GM15510 (cell line): ENCODE data around the gene ITPR1.

ENCODE experiments used
- POLR2A ChIP-seq: IDR thresholded peaks from 3 replicates; pipeline ENCODE4 v1.6.1; 2011; ENCODE audit warnings: borderline replicate concordance; ENCODE audit not compliant: insufficient read length; ENCODE audit errors: extremely low read depth

Gene ITPR1

GRCh38 chr3:4528819-4529600 is 35.9 kb downstream of the ITPR1 start:
- no peak for TF ChIP-seq POLR2A

- no peak for TF ChIP-seq POLR2A
Observed at GRCh38 chr3:4529876-4530588, 36.9 kb downstream of the ITPR1 start.

GRCh38 chr3:4531478-4532025 is 38.4 kb downstream of the ITPR1 start:
- TF ChIP-seq POLR2A = no peak

GRCh38 chr3:4532535-4533112 is 39.5 kb downstream of the ITPR1 start:
- TF ChIP-seq POLR2A = no peak

- TF ChIP-seq POLR2A = no peak
Observed at GRCh38 chr3:4533489-4534443, 40.6 kb downstream of the ITPR1 start.

GRCh38 chr3:4534906-4535305 is 41.8 kb downstream of the ITPR1 start:
- no peak for TF ChIP-seq POLR2A

GRCh38 chr3:4536260-4536659 is 43.1 kb downstream of the ITPR1 start:
- TF ChIP-seq POLR2A = no peak

- TF ChIP-seq POLR2A = no peak
Observed at GRCh38 chr3:4540267-4540666, 47.1 kb downstream of the ITPR1 start.

- no peak for TF ChIP-seq POLR2A
Observed at GRCh38 chr3:4543110-4543509, 50.0 kb downstream of the ITPR1 start.

- TF ChIP-seq POLR2A = no peak
Observed at GRCh38 chr3:4546346-4547178, 53.4 kb downstream of the ITPR1 start.

GRCh38 chr3:4547799-4548198 is 54.7 kb downstream of the ITPR1 start:
- TF ChIP-seq POLR2A = no peak

- TF ChIP-seq POLR2A = no peak
Observed at GRCh38 chr3:4548356-4548755, 55.2 kb downstream of the ITPR1 start.

GRCh38 chr3:4548780-4549179 is 55.6 kb downstream of the ITPR1 start:
- no peak for TF ChIP-seq POLR2A
